ENCODE measurements around the gene ZNF429. TPM values are rescaled to one million over a fixed set of nuclear protein-coding genes. Genes with fewer than 3 reads are reported as not detected.
"Not testable (repeated sequence)": the region's sequence is repeated elsewhere in the genome, so short reads cannot be mapped to it uniquely, and the experiment has no call there.

Gene ZNF429
- total RNA-seq, 1 experiment from 2014 or later = 1.1 TPM

- DNase-seq (ENCODE audit: low read depth) = no peak
Observed at GRCh38 chr19:21590867-21591266, 85.5 kb downstream of the ZNF429 start.

- DNase-seq (ENCODE audit: low read depth) = no peak
Observed at GRCh38 chr19:21593008-21593481, 87.6 kb downstream of the ZNF429 start.

- no peak for DNase-seq (ENCODE audit: low read depth)
Observed at GRCh38 chr19:21593502-21593901, 88.1 kb downstream of the ZNF429 start.

GRCh38 chr19:21593934-21594820 lies 88.8 kb downstream of the ZNF429 start:
- no peak for DNase-seq (ENCODE audit: low read depth)

- DNase-seq (ENCODE audit: low read depth) = no peak
Observed at GRCh38 chr19:21595185-21595584, 89.8 kb downstream of the ZNF429 start.

- DNase-seq (ENCODE audit: low read depth) = no peak
Observed at GRCh38 chr19:21602082-21602658, 96.8 kb downstream of the ZNF429 start.

- not testable (repeated sequence) for DNase-seq (ENCODE audit: low read depth)
Observed at GRCh38 chr19:21602659-21603430, 97.4 kb downstream of the ZNF429 start.

GRCh38 chr19:21603431-21604231 lies 98.2 kb downstream of the ZNF429 start:
- no peak for DNase-seq (ENCODE audit: low read depth)

- DNase-seq (ENCODE audit: low read depth) = no peak
Observed at GRCh38 chr19:21604351-21604926, 99.0 kb downstream of the ZNF429 start.

Other genes with a start within 250 kb of the ZNF429 start
- gene ZNF708, start 176.2 kb upstream of the ZNF429 start, total RNA-seq (2014; rRNA removed; shearing (Covaris generic)) = 3.9 and 5.3 TPM in 2 replicates
- gene ZNF738, start 146.6 kb upstream of the ZNF429 start, total RNA-seq (2014; rRNA removed; shearing (Covaris generic)) = 17.9 and 20.9 TPM in 2 replicates
- gene ZNF493, start 108.5 kb upstream of the ZNF429 start, total RNA-seq (2014; rRNA removed; shearing (Covaris generic)) = 3.3 and 10.1 TPM in 2 replicates